Measurements from ENCODE around the gene SPIN2B. TPM values are rescaled to one million over a fixed set of nuclear protein-coding genes. Genes with fewer than 3 reads are reported as not detected.
"Not testable (repeated sequence)": the region's sequence is repeated elsewhere in the genome, so short reads cannot be mapped to it uniquely, and the experiment has no call there.

Gene SPIN2B
- total and polyA plus RNA-seq, 2 donors (not counting 1 experiment from before 2014, with no cell fraction given): 11.3 to 23.5 TPM

DNA sequence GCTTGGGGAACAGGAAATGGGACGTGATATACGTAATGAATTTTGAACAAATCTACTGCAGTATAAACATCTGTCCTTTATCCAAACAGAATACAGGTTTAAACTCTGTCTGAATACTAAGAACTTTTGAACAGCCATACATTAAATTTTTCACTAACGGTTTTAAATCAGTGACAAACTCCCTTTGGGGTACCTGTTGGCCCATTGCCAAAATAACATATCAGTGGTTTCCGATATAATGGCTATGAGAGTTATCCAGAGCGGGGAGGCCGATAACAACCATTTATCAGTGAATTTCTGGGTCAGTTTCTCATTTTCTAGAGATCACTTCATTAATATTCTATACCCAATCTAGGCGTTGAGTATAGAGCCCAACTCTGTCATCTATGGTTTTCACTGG lies 10.7 kb upstream of the SPIN2B start:
- ChIA-PET CTCF (no interaction called here), POLR2A (no interaction called here)
- DNase-seq (no peak), ATAC-seq (ENCODE audit: low read depth) (no peak)
- Histone ChIP-seq H4K20me1 (ENCODE audit: control insufficient read depth, insufficient read depth, low read length, poor library complexity, severe bottlenecking) (no peaks in the 10 kb centered on the region), H3K36me3 (replicated peaks in 1 of 2; ENCODE audit: control extremely low read depth in 1 of 2, control insufficient read depth in 1 of 2, extremely low read depth in 1 of 2, insufficient read depth in 2 of 2, low read length in 1 of 2) (no peaks in the 10 kb centered on the region), H2AFZ (ENCODE audit: insufficient read depth, low read depth, low read length, poor library complexity, severe bottlenecking) (no peak overlapping the region), H3K4me3 (ENCODE audit: control extremely low read depth in 1 of 5, extremely low read depth in 1 of 5, insufficient read depth in 1 of 5, low read depth in 2 of 5, low read length in 4 of 5) (no peak overlapping the region), H3K4me1 (ENCODE audit: control insufficient read depth in 2 of 2, insufficient read depth in 2 of 2, low read length in 2 of 2) (no peaks in the 10 kb centered on the region), H3K27me3 (replicated peaks in 1 of 4; ENCODE audit: control extremely low read depth in 1 of 4, control insufficient read depth in 3 of 4, insufficient read depth in 4 of 4, low read length in 3 of 4) (no peaks in the 10 kb centered on the region), H3K79me2 (ENCODE audit: control insufficient read depth, insufficient read depth, low read length) (no peaks in the 10 kb centered on the region), H3K9me3 (ENCODE audit: control extremely low read depth in 1 of 3, control insufficient read depth in 2 of 3, insufficient read depth in 1 of 3, low read length in 2 of 3) (no peaks in the 10 kb centered on the region), H3K4me2 (replicated peaks; ENCODE audit: low read depth, low read length, poor library complexity, severe bottlenecking) (no peak overlapping the region), H3K9ac (ENCODE audit: low read length) (no peak overlapping the region), H3K27ac (ENCODE audit: low read length in 2 of 2) (no peak overlapping the region)
- WGBS (ENCODE audit: insufficient coverage): 86% methylated on average over 1 of the region's 7 CpGs
- no peak overlapping the region for H3K27ac Mint-ChIP-seq
- no peak overlapping the region for H3K4me3 Mint-ChIP-seq
- intact Hi-C loops (cut with micrococcal nuclease): no loop called here
- no peak for TF ChIP-seq EZH2 (IDR thresholded peaks at IDR 0.05; ENCODE audit: borderline replicate concordance, insufficient read depth, low read depth, low read length, poor library complexity, severe bottlenecking)
- TF ChIP-seq, protein P1, sequence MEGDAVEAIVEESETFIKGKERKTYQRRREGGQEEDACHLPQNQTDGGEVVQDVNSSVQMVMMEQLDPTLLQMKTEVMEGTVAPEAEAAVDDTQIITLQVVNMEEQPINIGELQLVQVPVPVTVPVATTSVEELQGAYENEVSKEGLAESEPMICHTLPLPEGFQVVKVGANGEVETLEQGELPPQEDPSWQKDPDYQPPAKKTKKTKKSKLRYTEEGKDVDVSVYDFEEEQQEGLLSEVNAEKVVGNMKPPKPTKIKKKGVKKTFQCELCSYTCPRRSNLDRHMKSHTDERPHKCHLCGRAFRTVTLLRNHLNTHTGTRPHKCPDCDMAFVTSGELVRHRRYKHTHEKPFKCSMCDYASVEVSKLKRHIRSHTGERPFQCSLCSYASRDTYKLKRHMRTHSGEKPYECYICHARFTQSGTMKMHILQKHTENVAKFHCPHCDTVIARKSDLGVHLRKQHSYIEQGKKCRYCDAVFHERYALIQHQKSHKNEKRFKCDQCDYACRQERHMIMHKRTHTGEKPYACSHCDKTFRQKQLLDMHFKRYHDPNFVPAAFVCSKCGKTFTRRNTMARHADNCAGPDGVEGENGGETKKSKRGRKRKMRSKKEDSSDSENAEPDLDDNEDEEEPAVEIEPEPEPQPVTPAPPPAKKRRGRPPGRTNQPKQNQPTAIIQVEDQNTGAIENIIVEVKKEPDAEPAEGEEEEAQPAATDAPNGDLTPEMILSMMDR (IDR thresholded peaks at IDR 0.05): no peak
- no peaks in the 10 kb centered on the region for H3K4me1 Mint-ChIP-seq
- no peaks in the 10 kb centered on the region for H3K9me3 Mint-ChIP-seq (ENCODE audit: insufficient read depth)
- no peaks in the 10 kb centered on the region for H3K27me3 Mint-ChIP-seq

DNA sequence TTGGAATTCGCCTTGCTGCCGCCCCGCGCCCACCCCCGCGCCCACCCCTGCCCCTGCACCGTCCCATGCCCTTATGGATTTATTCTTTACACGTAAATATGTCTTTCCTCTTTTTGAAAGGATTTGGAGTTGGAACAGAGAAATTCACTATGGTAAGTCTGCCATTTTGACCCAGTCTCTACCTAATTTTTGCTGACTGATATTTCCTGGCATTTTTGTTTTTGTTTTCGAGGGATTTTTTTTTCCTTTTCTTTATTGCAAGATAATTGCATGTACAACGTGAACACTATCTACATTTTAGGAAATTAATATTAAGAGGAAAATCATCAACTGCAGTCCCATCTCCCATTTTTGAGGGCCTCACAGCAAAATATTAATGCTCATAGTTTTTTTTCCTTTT lies 468 bp upstream of the SPIN2B start:
- H3K4me2 ChIP-seq (replicated peaks; ENCODE audit: low read depth, low read length, poor library complexity, severe bottlenecking): peak overlapping the region; percentile 71
- H3K4me1 ChIP-seq (ENCODE audit: control insufficient read depth in 2 of 2, insufficient read depth in 2 of 2, low read length in 2 of 2): peaks cover 4 to 7% of the 10 kb centered on the region in 2 donors
- no peaks in the 10 kb centered on the region for H3K27me3 ChIP-seq (replicated peaks in 1 of 4; ENCODE audit: control extremely low read depth in 1 of 4, control insufficient read depth in 3 of 4, insufficient read depth in 4 of 4, low read length in 3 of 4)
- ATAC-seq (ENCODE audit: low read depth) (no peak), DNase-seq (no peak)
- Mint-ChIP-seq H3K4me3 (peak overlapping the region; percentile 95), H3K27ac (peak overlapping the region; percentile 89), H3K9me3 (ENCODE audit: insufficient read depth) (no peaks in the 10 kb centered on the region), H3K27me3 (no peaks in the 10 kb centered on the region), H3K4me1 (peaks cover 25% of the 10 kb centered on the region)
- H3K9ac ChIP-seq (ENCODE audit: low read length): peak overlapping the region; percentile 70
- ChIA-PET CTCF (no interaction called here), POLR2A (no interaction called here)
- no peaks in the 10 kb centered on the region for H3K79me2 ChIP-seq (ENCODE audit: control insufficient read depth, insufficient read depth, low read length)
- H4K20me1 ChIP-seq (ENCODE audit: control insufficient read depth, insufficient read depth, low read length, poor library complexity, severe bottlenecking): no peaks in the 10 kb centered on the region
- intact Hi-C loops (cut with micrococcal nuclease): loop anchor here (1.0 to 10.0 kb wide), 3 partner anchors 127 to 783 kb away; partner anchors contain the start of gene SPIN3
- no peaks in the 10 kb centered on the region for H3K36me3 ChIP-seq (replicated peaks in 1 of 2; ENCODE audit: control extremely low read depth in 1 of 2, control insufficient read depth in 1 of 2, extremely low read depth in 1 of 2, insufficient read depth in 2 of 2, low read length in 1 of 2)
- TF ChIP-seq, protein P1 (IDR thresholded peaks at IDR 0.05): no peak
- TF ChIP-seq EZH2 (IDR thresholded peaks at IDR 0.05; ENCODE audit: borderline replicate concordance, insufficient read depth, low read depth, low read length, poor library complexity, severe bottlenecking): no peak
- no CpG with 5 or more reads among the region's 10 CpGs for WGBS (ENCODE audit: insufficient coverage)
- no peaks in the 10 kb centered on the region for H3K9me3 ChIP-seq (ENCODE audit: control extremely low read depth in 1 of 3, control insufficient read depth in 2 of 3, insufficient read depth in 1 of 3, low read length in 2 of 3)
- H2AFZ ChIP-seq (ENCODE audit: insufficient read depth, low read depth, low read length, poor library complexity, severe bottlenecking): peak overlapping the region; percentile 70
- H3K27ac ChIP-seq (ENCODE audit: low read length in 2 of 2): peak overlapping the region; percentile 22 to 61
- peak overlapping the region in 4 of 5 experiments; percentile 54 to 61 (median 57) for H3K4me3 ChIP-seq (ENCODE audit: control extremely low read depth in 1 of 5, extremely low read depth in 1 of 5, insufficient read depth in 1 of 5, low read depth in 2 of 5, low read length in 4 of 5)

DNA sequence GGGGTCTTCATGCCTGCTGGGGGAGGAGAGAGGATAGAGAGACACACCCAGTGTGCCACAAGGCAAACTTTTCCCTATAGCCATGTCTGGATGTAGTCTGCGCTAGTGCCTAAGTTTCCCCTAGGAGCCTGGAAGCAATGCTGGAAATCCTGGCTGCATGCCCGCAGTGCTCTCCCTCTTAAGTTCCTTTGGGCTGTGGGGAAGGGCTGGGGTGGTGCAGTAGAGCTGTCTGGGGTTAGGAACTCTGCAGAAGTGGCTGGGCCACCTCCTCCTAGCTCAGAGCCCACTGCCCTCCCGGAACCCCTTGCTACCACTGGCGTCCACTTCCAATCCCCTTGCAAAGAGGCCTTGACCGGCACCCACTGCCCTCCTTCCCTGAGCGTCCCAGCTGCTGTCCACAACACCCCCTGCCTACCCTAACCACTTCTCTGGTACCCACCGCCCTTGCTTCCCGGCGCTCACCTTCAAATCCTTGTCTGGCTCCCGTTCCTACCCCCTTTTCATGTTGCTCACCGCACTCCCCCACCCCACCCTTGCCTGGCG lies 658 bp downstream of the SPIN2B start:
- Histone ChIP-seq H3K4me2 (replicated peaks; ENCODE audit: low read depth, low read length, poor library complexity, severe bottlenecking) (peak overlapping the region; percentile 71), H3K27ac (ENCODE audit: low read length in 2 of 2) (peak overlapping the region in 1 of 2 donors; percentile 61), H2AFZ (ENCODE audit: insufficient read depth, low read depth, low read length, poor library complexity, severe bottlenecking) (peak overlapping the region; percentile 70), H3K4me3 (ENCODE audit: control extremely low read depth in 1 of 5, extremely low read depth in 1 of 5, insufficient read depth in 1 of 5, low read depth in 2 of 5, low read length in 4 of 5) (peak overlapping the region in 4 of 5 experiments; percentile 54 to 61 (median 57)), H3K9ac (ENCODE audit: low read length) (peak overlapping the region; percentile 70)
- H3K36me3 ChIP-seq (replicated peaks in 1 of 2; ENCODE audit: control extremely low read depth in 1 of 2, control insufficient read depth in 1 of 2, extremely low read depth in 1 of 2, insufficient read depth in 2 of 2, low read length in 1 of 2); POLR2A ChIA-PET; H3K4me1 ChIP-seq (ENCODE audit: control insufficient read depth in 2 of 2, insufficient read depth in 2 of 2, low read length in 2 of 2); H3K9me3 Mint-ChIP-seq (ENCODE audit: insufficient read depth); H3K9me3 ChIP-seq (ENCODE audit: control extremely low read depth in 1 of 3, control insufficient read depth in 2 of 3, insufficient read depth in 1 of 3, low read length in 2 of 3); H3K79me2 ChIP-seq (ENCODE audit: control insufficient read depth, insufficient read depth, low read length); DNase-seq; CTCF ChIA-PET; H3K27me3 ChIP-seq (replicated peaks in 1 of 4; ENCODE audit: control extremely low read depth in 1 of 4, control insufficient read depth in 3 of 4, insufficient read depth in 4 of 4, low read length in 3 of 4); ATAC-seq (ENCODE audit: low read depth); H3K27me3 Mint-ChIP-seq; H4K20me1 ChIP-seq (ENCODE audit: control insufficient read depth, insufficient read depth, low read length, poor library complexity, severe bottlenecking): not testable (repeated sequence)
- Mint-ChIP-seq H3K27ac (peak overlapping the region; percentile 89), H3K4me3 (peak overlapping the region; percentile 95), H3K4me1 (peaks cover 25% of the 10 kb centered on the region)
- 2% methylated on average over 8 of the region's 12 CpGs for WGBS (ENCODE audit: insufficient coverage)
- intact Hi-C loops (cut with micrococcal nuclease): loop anchor here (1.0 to 10.0 kb wide), 3 partner anchors 125 to 784 kb away; partner anchors contain the start of gene SPIN3

Measured in B cell (primary cell).